Ascending aorta (tissue), 2 donors: ENCODE data around the gene LAMB3. TPM values are rescaled to one million over a fixed set of nuclear protein-coding genes. Genes with fewer than 3 reads are reported as not detected.

Experiments
- DNase-seq, 2 donors: peaks; one replicate each; pipeline ENCODE4 v3.0.0-alpha.2; 2019; ENCODE audit warnings: low spot score in 2 of 2
- H3K27ac ChIP-seq, 2 donors: fragments of 200-600 bp; sonication (generic); one replicate each; pipeline ENCODE4 v1.5.1; 2016 to 2017; ENCODE audit warnings: mild to moderate bottlenecking in 1 of 2
- H3K27me3 ChIP-seq: fragments of 200-600 bp; sonication (generic); one replicate; pipeline ENCODE4 v1.5.1; 2017
- H3K36me3 ChIP-seq, 2 donors: fragments of 200-600 bp; sonication (generic); one replicate each; pipeline ENCODE4 v1.5.1; 2016
- H3K4me1 ChIP-seq, 2 donors: fragments of 200-600 bp; sonication (generic); one replicate each; pipeline ENCODE4 v1.5.1; 2016 to 2017; ENCODE audit warnings: mild to moderate bottlenecking in 1 of 2
- H3K4me3 ChIP-seq, 2 donors: fragments of 200-600 bp; sonication (generic); one replicate each; pipeline ENCODE4 v1.5.1; 2016 to 2017; ENCODE audit warnings: mild to moderate bottlenecking in 1 of 2
- H3K9me3 ChIP-seq, 2 donors: fragments of 200-600 bp; sonication (generic); one replicate each; pipeline ENCODE4 v1.5.1; 2016
- intact Hi-C: fragments of 100-400 bp; cut with DNase I; formaldehyde crosslinking; loops from one replicate; pipeline ENCODE4 v1.15.1; 2023
- total RNA-seq: library from RNA; depleted of rRNA; stranded (reverse); fragments of >200 nt; gene quantifications from one replicate; pipeline ENCODE4 v1.1.0, GENCODE V29; 2016
- TF ChIP-seq, protein P1 (sequence below), 3 experiments: fragments of 200-600 bp in 2 of 3; fragments of 450-650 bp in 1 of 3; sonication (generic) in 2 of 3; IDR thresholded peaks; one replicate each; pipeline ENCODE4 v1.5.1; 2016 to 2019; ENCODE audit warnings: antibody characterized with exemption in 3 of 3, mild to moderate bottlenecking in 1 of 3, moderate library complexity in 1 of 3

The LAMB3 gene
- total RNA-seq, 1 donor from 2014 or later, result 0.75 TPM

DNA sequence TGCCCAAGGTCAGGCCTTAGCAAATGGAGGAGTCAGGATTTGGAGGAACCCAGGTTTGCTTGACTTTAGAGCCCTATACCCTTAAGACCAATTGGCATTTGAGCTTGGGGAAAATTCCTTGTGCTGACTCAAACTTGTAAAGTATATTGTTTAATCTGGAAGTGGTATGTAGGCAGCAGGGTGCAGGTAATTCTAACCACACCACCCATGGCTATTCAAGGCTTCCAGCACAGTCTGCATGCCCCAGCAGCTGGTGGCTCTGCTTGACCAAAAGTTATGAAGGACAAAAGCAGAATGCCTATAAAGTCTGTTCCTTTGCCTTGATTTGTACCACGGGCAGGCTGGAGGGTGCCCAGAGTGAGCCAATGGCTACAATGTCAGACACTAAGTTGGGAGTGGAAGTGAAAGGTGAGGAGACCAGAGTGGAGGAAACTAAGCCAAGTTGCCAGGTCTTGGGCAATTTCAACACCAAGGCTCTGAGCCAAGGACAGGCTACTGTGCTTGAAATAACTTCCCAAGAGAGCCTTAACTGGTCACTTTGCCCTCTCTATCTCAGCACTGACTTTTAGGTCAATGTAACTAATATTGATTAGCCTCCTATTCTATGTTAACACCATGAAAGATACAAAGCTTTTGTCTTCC lies 18.3 kb upstream of the LAMB3 start:
- no peak overlapping the region for H3K27ac ChIP-seq
- intact Hi-C loops, result no loop called here
- no peaks in the 10 kb centered on the region for H3K36me3 ChIP-seq
- H3K9me3 ChIP-seq, result no peaks in the 10 kb centered on the region
- DNase-seq, result no peak
- no peaks in the 10 kb centered on the region for H3K27me3 ChIP-seq
- H3K4me3 ChIP-seq, result no peak overlapping the region
- H3K4me1 ChIP-seq, result peaks cover 4 to 5% of the 10 kb centered on the region in 2 donors
- TF ChIP-seq, protein P1, sequence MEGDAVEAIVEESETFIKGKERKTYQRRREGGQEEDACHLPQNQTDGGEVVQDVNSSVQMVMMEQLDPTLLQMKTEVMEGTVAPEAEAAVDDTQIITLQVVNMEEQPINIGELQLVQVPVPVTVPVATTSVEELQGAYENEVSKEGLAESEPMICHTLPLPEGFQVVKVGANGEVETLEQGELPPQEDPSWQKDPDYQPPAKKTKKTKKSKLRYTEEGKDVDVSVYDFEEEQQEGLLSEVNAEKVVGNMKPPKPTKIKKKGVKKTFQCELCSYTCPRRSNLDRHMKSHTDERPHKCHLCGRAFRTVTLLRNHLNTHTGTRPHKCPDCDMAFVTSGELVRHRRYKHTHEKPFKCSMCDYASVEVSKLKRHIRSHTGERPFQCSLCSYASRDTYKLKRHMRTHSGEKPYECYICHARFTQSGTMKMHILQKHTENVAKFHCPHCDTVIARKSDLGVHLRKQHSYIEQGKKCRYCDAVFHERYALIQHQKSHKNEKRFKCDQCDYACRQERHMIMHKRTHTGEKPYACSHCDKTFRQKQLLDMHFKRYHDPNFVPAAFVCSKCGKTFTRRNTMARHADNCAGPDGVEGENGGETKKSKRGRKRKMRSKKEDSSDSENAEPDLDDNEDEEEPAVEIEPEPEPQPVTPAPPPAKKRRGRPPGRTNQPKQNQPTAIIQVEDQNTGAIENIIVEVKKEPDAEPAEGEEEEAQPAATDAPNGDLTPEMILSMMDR (IDR thresholded peaks at IDR 0.05), result no peak

DNA sequence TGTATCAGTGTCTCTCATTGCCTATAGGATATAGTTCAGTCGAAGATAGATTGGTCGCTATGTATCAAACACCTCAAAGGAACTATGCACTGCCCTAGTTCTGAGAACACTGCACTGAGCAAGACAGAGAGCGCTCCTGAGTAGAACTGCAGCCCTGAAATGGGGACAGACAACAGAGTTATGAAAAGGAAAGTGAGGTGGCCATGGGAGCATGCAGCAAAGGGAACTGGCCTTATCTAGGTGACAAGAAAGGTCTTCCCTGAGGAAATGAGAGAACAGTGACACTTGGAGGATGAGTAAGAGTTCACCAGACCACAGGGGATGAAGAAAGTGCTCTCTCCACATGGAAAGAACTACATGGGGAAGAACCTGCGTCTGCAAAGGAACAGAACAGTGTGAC lies 15.5 kb upstream of the LAMB3 start:
- intact Hi-C loops, result no loop called here

DNA sequence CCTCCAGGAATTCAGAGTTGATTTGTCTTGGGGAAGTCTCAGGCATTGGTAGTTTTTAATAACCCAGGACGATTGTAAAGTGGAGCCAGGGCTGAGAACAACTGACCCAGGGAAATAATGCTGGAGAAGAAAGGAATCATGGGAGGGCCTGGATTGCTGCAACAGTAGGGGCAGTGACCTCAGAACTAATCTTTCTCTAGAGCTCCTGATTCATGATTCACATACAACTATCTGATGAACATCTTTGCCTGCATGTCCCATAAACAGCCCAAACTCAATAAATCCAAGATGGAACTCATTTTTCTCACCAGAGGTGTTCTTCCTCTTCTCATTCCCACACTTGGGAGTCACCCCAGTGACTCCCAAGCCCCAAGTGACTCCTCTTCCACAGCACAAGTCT lies 14.9 kb upstream of the LAMB3 start:
- H3K27ac ChIP-seq, result no peak overlapping the region
- intact Hi-C loops, result no loop called here
- DNase-seq, result no peak

More for the DNA sequence above, 15.5 kb upstream of the LAMB3 start:
- Histone ChIP-seq H3K27ac (no peak overlapping the region), H3K27me3 (no peaks in the 10 kb centered on the region), H3K4me1 (no peaks in the 10 kb centered on the region), H3K9me3 (no peaks in the 10 kb centered on the region), H3K4me3 (no peak overlapping the region), H3K36me3 (no peaks in the 10 kb centered on the region)
- TF ChIP-seq, protein P1 (IDR thresholded peaks at IDR 0.05), result no peak
- DNase-seq, result no peak

DNA sequence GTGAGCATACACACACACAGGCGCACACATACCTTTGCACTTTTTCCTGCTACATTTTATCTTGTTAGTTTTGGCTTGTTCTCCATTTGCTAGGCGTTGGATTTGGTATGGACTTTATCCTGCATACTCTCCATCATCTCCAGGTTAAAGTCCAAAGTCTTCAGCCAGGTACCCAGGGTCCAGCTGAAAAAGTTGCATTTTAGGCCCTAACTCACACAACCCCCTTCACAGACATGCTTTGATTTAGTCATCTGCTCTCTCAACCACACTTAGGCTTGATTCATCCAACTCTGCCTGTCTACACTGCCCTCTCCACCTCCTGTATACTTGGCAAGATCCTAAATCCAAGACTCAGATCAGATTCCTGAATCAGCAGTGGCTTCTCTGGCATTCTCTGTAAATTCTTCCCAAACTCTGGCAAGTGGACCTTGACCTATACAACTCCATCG lies 10.7 kb upstream of the LAMB3 start:
- H3K27me3 ChIP-seq, result no peaks in the 10 kb centered on the region
- DNase-seq, result no peak
- no peak overlapping the region for H3K27ac ChIP-seq
- H3K9me3 ChIP-seq, result no peaks in the 10 kb centered on the region
- no peak overlapping the region for H3K4me3 ChIP-seq
- intact Hi-C loops, result no loop called here
- TF ChIP-seq, protein P1 (IDR thresholded peaks at IDR 0.05), result no peak
- H3K36me3 ChIP-seq, result no peaks in the 10 kb centered on the region
- H3K4me1 ChIP-seq, result no peaks in the 10 kb centered on the region

More for the DNA sequence above, 14.9 kb upstream of the LAMB3 start:
- H3K36me3 ChIP-seq, result no peaks in the 10 kb centered on the region
- H3K4me1 ChIP-seq, result no peaks in the 10 kb centered on the region
- TF ChIP-seq, protein P1 (IDR thresholded peaks at IDR 0.05), result no peak
- H3K9me3 ChIP-seq, result no peaks in the 10 kb centered on the region
- no peaks in the 10 kb centered on the region for H3K27me3 ChIP-seq
- no peak overlapping the region for H3K4me3 ChIP-seq

DNA sequence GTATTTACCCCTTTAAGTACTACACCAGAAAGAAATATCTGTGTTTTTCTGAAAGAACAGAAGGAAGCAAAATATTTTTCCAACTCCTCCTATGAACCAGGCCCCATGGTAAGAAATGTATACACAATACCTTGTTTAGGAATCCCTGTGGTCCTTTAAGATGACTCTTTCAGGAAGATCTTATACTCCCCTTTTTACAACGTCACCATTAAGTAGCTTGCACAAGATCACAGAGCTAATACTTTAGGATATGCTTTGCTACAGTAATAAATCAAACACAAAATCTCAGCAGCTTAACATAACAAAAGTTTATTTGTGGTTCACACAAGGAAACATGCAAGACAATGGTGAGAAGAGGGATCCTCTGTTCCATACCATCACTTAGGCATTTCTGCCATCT lies 8.8 kb upstream of the LAMB3 start:
- H3K9me3 ChIP-seq, result no peaks in the 10 kb centered on the region
- H3K36me3 ChIP-seq, result no peaks in the 10 kb centered on the region
- H3K4me3 ChIP-seq, result no peak overlapping the region
- H3K4me1 ChIP-seq, result no peaks in the 10 kb centered on the region
- intact Hi-C loops, result no loop called here
- no peak for DNase-seq
- no peak overlapping the region for H3K27ac ChIP-seq
- TF ChIP-seq, protein P1 (IDR thresholded peaks at IDR 0.05), result no peak
- no peaks in the 10 kb centered on the region for H3K27me3 ChIP-seq

DNA sequence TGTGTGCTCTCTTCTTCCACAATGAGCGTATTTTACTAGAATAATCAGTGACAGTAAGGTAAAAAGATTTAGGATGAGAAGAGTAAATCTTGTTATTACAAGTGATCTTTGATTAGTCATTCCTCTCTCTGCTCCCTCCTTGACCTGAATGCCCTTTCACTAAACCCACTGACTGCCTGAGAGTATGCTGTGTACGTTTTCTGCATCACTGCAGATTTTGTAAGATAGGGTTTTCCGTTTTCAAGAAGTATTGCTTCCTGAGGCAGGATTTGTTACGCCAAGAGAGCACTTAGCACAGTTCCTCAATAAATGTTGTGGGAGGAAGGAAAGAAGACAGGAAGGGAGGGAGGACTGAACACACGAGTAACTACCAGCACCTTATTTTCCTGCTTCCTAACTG lies 7.7 kb upstream of the LAMB3 start:
- intact Hi-C loops, result no loop called here

More for the DNA sequence above, 7.7 kb upstream of the LAMB3 start:
- Histone ChIP-seq H3K4me3 (no peak overlapping the region), H3K36me3 (no peaks in the 10 kb centered on the region), H3K27ac (no peak overlapping the region), H3K9me3 (no peaks in the 10 kb centered on the region), H3K27me3 (no peaks in the 10 kb centered on the region), H3K4me1 (no peaks in the 10 kb centered on the region)
- TF ChIP-seq, protein P1 (IDR thresholded peaks at IDR 0.05), result no peak
- DNase-seq, result no peak
